PC-9 (cell line): ENCODE measurements around the gene MT1B.

ENCODE experiments used
- EZH2 ChIP-seq: fragments of 200-600 bp; sonication (generic); IDR thresholded peaks from 2 replicates; pipeline ENCODE4 v1.8.0; 2017; ENCODE audit warnings: antibody characterized with exemption, low read depth
- TF ChIP-seq, protein P1 (sequence below): fragments of 200-600 bp; sonication (generic); conservative IDR thresholded peaks from 2 replicates; pipeline ENCODE4 v1.6.1; 2017; ENCODE audit warnings: mixed run types, antibody characterized with exemption, mild to moderate bottlenecking, moderate library complexity

DNA sequence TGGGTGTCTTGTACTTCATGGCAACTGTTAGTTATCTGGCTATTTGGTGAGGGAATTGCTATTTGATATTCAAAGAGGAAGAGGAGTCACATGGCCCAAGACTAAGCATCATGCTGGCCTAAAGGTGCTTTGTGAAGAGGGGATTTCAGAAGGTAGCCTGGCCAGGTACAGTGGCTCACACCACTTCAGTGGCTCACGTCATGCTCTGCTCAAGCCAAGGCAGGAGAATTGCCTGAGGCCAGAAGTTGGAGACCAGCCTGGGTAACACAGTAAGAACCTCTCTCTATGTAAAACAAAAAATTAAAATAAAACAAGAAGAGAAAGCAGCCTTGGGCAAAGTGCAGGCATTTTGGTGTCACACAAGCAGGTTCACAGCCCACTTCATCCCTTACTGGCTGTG lies 6.4 kb upstream of the MT1B start:
- TF ChIP-seq, protein P1, sequence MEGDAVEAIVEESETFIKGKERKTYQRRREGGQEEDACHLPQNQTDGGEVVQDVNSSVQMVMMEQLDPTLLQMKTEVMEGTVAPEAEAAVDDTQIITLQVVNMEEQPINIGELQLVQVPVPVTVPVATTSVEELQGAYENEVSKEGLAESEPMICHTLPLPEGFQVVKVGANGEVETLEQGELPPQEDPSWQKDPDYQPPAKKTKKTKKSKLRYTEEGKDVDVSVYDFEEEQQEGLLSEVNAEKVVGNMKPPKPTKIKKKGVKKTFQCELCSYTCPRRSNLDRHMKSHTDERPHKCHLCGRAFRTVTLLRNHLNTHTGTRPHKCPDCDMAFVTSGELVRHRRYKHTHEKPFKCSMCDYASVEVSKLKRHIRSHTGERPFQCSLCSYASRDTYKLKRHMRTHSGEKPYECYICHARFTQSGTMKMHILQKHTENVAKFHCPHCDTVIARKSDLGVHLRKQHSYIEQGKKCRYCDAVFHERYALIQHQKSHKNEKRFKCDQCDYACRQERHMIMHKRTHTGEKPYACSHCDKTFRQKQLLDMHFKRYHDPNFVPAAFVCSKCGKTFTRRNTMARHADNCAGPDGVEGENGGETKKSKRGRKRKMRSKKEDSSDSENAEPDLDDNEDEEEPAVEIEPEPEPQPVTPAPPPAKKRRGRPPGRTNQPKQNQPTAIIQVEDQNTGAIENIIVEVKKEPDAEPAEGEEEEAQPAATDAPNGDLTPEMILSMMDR: no peak
- TF ChIP-seq EZH2: no peak
